HepG2 (cell line): ENCODE data around the gene PXT1. TPM values are rescaled to one million over a fixed set of nuclear protein-coding genes. Genes with fewer than 3 reads are reported as not detected.

Experiments used
- ATAC-seq: fragments of 200-7000 bp; cut with Tn5 transposase; 3 replicates; pipeline ENCODE4 v1.9.1; 2020; ENCODE audit warnings: mild to moderate bottlenecking, moderate library complexity
- BruUV-seq: library from RNA; stranded (reverse); fragments of 400-500 nt; replicated peaks from 2 replicates; lab custom pipeline; 2021; lab: Mats Ljungman, UMichigan
- CTCF ChIA-PET: fragments of 300-600 bp; formaldehyde crosslinking; extraction: SDS; loops from one replicate; lab custom pipeline; 2021; ENCODE audit warnings: low total read pairs, inconsistent platforms, low intra/inter-chr PET ratio; lab: Yijun Ruan, JAX
- POLR2A ChIA-PET: fragments of 350-600 bp; sonication (Branson Sonifier 250); formaldehyde crosslinking; loops from one replicate; lab custom pipeline; 2020; ENCODE audit warnings: antibody characterized with exemption, inconsistent platforms; lab: Yijun Ruan, JAX
- DNase-seq: peaks from one replicate; pipeline ENCODE4 v3.0.0-alpha.2; 2015; ENCODE audit warnings: low spot score
- FAIRE-seq: peaks from 3 replicates; lab custom pipeline; 2011; peaks lifted over from hg19 to GRCh38; lab: Jason Lieb, UNC
- H2AFZ ChIP-seq: one replicate; pipeline ENCODE4 v1.6.1; 2011; ENCODE audit warnings: low read length, inconsistent platforms
- H3K27ac ChIP-seq: fragments of 300-600 bp; 3 replicates; pipeline ENCODE4 v1.8.0; 2011; ENCODE audit warnings: mixed run types, mild to moderate bottlenecking, mixed read lengths, low read length, inconsistent platforms; ENCODE audit not compliant: insufficient read depth; ENCODE audit errors: extremely low read length
- H3K27me3 ChIP-seq, 2 experiments: fragments of 200-600 bp in 1 of 2; 2 replicates in 1 of 2; 3 replicates in 1 of 2; pipeline versions ENCODE4 v1.6.0 to v1.8.0; 2011; ENCODE audit warnings: low read length in 2 of 2, mild to moderate bottlenecking in 2 of 2, moderate library complexity in 2 of 2, inconsistent platforms in 1 of 2; ENCODE audit not compliant: insufficient read depth in 2 of 2, control insufficient read depth in 1 of 2
- H3K36me3 ChIP-seq, 2 experiments: fragments of 200-600 bp in 1 of 2; replicated peaks in 1 of 2; 2 replicates in 1 of 2; 3 replicates in 1 of 2; pipeline versions ENCODE4 v1.5.1 to v1.8.0; 2011; ENCODE audit warnings: low read length in 2 of 2, inconsistent platforms in 1 of 2; ENCODE audit not compliant: insufficient read depth in 2 of 2, control insufficient read depth in 1 of 2
- H3K4me1 ChIP-seq: 2 replicates; pipeline ENCODE4 v1.5.1; 2012; ENCODE audit warnings: low read length, inconsistent platforms; ENCODE audit not compliant: insufficient read depth
- H3K4me2 ChIP-seq: 2 replicates; pipeline ENCODE4 v1.6.0; 2011; ENCODE audit warnings: low read depth, low read length, inconsistent platforms
- H3K4me3 ChIP-seq, 3 experiments: fragments of 200-600 bp in 1 of 3; sonication (generic), shearing (Covaris generic) in 1 of 3; replicated peaks in 1 of 3; 2 replicates each; pipeline ENCODE4 v1.5.1; 2011 to 2016; ENCODE audit warnings: low read length in 3 of 3, inconsistent platforms in 2 of 3, low read depth in 2 of 3, mild to moderate bottlenecking in 2 of 3, control low read depth in 1 of 3, mixed read lengths in 1 of 3; ENCODE audit not compliant: insufficient read depth in 1 of 3
- H3K79me2 ChIP-seq: one replicate; pipeline ENCODE4 v1.6.1; 2011; ENCODE audit warnings: low read length, inconsistent platforms; ENCODE audit not compliant: insufficient read depth
- H3K9ac ChIP-seq: 2 replicates; pipeline ENCODE4 v1.6.0; 2011; ENCODE audit warnings: mild to moderate bottlenecking, low read depth, low read length, inconsistent platforms; ENCODE audit not compliant: insufficient read depth
- H3K9me3 ChIP-seq: 2 replicates; pipeline ENCODE4 v1.5.1; 2012; ENCODE audit warnings: mild to moderate bottlenecking, low read length
- H4K20me1 ChIP-seq: 2 replicates; pipeline ENCODE4 v1.6.0; 2011; ENCODE audit warnings: inconsistent platforms, mild to moderate bottlenecking, low read length, moderate library complexity; ENCODE audit not compliant: insufficient read depth
- CBX1 ChIP-seq: IDR thresholded peaks from one replicate; pipeline ENCODE4 v1.6.1; 2016; ENCODE audit warnings: antibody characterized with exemption, low read depth
- KDM3A ChIP-seq: IDR thresholded peaks from 2 replicates; pipeline ENCODE4 v1.6.1; 2018; ENCODE audit warnings: low read depth, missing compliant biosample characterization
- NR0B2 ChIP-seq: sonication (generic); formaldehyde crosslinking; IDR thresholded peaks from 2 replicates; pipeline ENCODE4 v1.4.0; 2020; ENCODE audit warnings: mild to moderate bottlenecking, missing genetic modification reagents
- PHF21A ChIP-seq: sonication (generic); formaldehyde crosslinking; IDR thresholded peaks from 2 replicates; pipeline ENCODE4 v1.5.0; 2020; ENCODE audit warnings: mild to moderate bottlenecking, missing genetic modification reagents
- ZNF326 ChIP-seq: sonication (generic); formaldehyde crosslinking; IDR thresholded peaks from 2 replicates; pipeline ENCODE4 v1.4.0; 2020; ENCODE audit warnings: missing genetic modification reagents, borderline replicate concordance
- ZNF777 ChIP-seq: sonication (generic); formaldehyde crosslinking; IDR thresholded peaks from 2 replicates; pipeline ENCODE4 v1.4.0; 2020; ENCODE audit warnings: missing genetic modification reagents
- WGBS: methylation state at CpG from one replicate; pipeline ENCODE4 v1.1.6; 2017; ENCODE audit warnings: low lambda C conversion rate; 5-methylcytosine and 5-hydroxymethylcytosine counted together
- in situ Hi-C: cut with HindIII; loops from 2 replicates; pipeline ENCODE4 v1.10.0; 2017; ENCODE audit warnings: low pct_unique_long_range_greater_than_20kb; ENCODE audit not compliant: extremely low pct_ligation_motif_present
- intact Hi-C: fragments of 100-400 bp; cut with micrococcal nuclease; formaldehyde crosslinking; loops from one replicate; pipeline ENCODE4 v1.10.0; 2022; ENCODE audit not compliant: unreplicated experiment
- polyA plus RNA-seq, 8 experiments: library from polyadenylated mRNA; depleted of rRNA in 3 of 8; stranded (reverse) in 7 of 8; unstranded in 1 of 8; fragments of >200 nt; fragmentation: Illumina TruSeq in 4 of 8; extraction: Trizol in 4 of 8; gene quantifications; 2 replicates each; pipeline versions ENCODE4 v1.2.1 to v1.2.3, GENCODE V29; 2011 to 2016; ENCODE audit warnings: low read depth in 4 of 8, missing spikeins in 1 of 8, mixed read lengths in 1 of 8; ENCODE audit not compliant: insufficient read depth in 1 of 8
- total RNA-seq, 5 experiments: library from RNA; depleted of rRNA; stranded (reverse); fragments of >200 nt; fragmentation: Illumina TruSeq; extraction: Trizol; gene quantifications; 2 replicates each; pipeline ENCODE4 v1.2.3, GENCODE V29; 2016; ENCODE audit warnings: low read depth in 1 of 5
- TF ChIP-seq, protein P1 (sequence below): sonication (generic); formaldehyde crosslinking; IDR thresholded peaks from 2 replicates; pipeline ENCODE4 v1.5.1; 2020; ENCODE audit warnings: missing genetic modification reagents, mild to moderate bottlenecking, borderline replicate concordance

The PXT1 gene
- total and polyA plus RNA-seq, 2 of the 13 experiments (the other 11 are each of a cell fraction or from before 2014, with no cell fraction given), result 0.04 TPM; not detected in 1

- intact Hi-C loops, result no loop called here
- H3K4me3 ChIP-seq, result no peak overlapping the region
- FAIRE-seq (no peak), DNase-seq (no peak), ATAC-seq (no peak)
- no TSS peak for BruUV-seq
- TF ChIP-seq NR0B2 (CRISPR knock-in tag) (no peak), ZNF326 (CRISPR knock-in tag) (no peak), CBX1 (no peak), ZNF777 (CRISPR knock-in tag) (no peak), PHF21A (CRISPR knock-in tag) (no peak), KDM3A (CRISPR knock-in tag) (no peak)
- TF ChIP-seq, protein P1, sequence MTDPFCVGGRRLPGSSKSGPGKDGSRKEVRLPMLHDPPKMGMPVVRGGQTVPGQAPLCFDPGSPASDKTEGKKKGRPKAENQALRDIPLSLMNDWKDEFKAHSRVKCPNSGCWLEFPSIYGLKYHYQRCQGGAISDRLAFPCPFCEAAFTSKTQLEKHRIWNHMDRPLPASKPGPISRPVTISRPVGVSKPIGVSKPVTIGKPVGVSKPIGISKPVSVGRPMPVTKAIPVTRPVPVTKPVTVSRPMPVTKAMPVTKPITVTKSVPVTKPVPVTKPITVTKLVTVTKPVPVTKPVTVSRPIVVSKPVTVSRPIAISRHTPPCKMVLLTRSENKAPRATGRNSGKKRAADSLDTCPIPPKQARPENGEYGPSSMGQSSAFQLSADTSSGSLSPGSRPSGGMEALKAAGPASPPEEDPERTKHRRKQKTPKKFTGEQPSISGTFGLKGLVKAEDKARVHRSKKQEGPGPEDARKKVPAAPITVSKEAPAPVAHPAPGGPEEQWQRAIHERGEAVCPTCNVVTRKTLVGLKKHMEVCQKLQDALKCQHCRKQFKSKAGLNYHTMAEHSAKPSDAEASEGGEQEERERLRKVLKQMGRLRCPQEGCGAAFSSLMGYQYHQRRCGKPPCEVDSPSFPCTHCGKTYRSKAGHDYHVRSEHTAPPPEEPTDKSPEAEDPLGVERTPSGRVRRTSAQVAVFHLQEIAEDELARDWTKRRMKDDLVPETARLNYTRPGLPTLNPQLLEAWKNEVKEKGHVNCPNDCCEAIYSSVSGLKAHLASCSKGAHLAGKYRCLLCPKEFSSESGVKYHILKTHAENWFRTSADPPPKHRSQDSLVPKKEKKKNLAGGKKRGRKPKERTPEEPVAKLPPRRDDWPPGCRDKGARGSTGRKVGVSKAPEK (CRISPR knock-in tag), result no peak
- H3K9me3 ChIP-seq, result no peaks in the 10 kb centered on the region
- H3K79me2 ChIP-seq, result no peaks in the 10 kb centered on the region
- 96% methylated on average over 1 of the region's 1 CpG for WGBS
- H3K27me3 ChIP-seq, result no peaks in the 10 kb centered on the region
- no peaks in the 10 kb centered on the region for H4K20me1 ChIP-seq
- H3K27ac ChIP-seq, result no peak overlapping the region
- in situ Hi-C loops, result no loop called here
- H2AFZ ChIP-seq, result no peak overlapping the region
- H3K4me1 ChIP-seq, result no peaks in the 10 kb centered on the region
- H3K9ac ChIP-seq, result no peak overlapping the region
- H3K36me3 ChIP-seq, result peaks cover 9 to 41% of the 10 kb centered on the region in 2 experiments
- H3K4me2 ChIP-seq, result no peak overlapping the region
- ChIA-PET CTCF (no interaction called here), POLR2A (interaction anchor here (1.8 kb wide), 1 partner anchor 12 kb away, joined by 4 read pairs; no protein-coding TSS in a partner anchor)
These were observed 36.6 kb upstream of the PXT1 start for GRCh38 chr6:36479256-36479655.
